ENCODE data around the gene KLHL6.
"Not testable (repeated sequence)": the region's sequence is repeated elsewhere in the genome, so short reads cannot be mapped to it uniquely, and the experiment has no call there.

Gene KLHL6

DNA sequence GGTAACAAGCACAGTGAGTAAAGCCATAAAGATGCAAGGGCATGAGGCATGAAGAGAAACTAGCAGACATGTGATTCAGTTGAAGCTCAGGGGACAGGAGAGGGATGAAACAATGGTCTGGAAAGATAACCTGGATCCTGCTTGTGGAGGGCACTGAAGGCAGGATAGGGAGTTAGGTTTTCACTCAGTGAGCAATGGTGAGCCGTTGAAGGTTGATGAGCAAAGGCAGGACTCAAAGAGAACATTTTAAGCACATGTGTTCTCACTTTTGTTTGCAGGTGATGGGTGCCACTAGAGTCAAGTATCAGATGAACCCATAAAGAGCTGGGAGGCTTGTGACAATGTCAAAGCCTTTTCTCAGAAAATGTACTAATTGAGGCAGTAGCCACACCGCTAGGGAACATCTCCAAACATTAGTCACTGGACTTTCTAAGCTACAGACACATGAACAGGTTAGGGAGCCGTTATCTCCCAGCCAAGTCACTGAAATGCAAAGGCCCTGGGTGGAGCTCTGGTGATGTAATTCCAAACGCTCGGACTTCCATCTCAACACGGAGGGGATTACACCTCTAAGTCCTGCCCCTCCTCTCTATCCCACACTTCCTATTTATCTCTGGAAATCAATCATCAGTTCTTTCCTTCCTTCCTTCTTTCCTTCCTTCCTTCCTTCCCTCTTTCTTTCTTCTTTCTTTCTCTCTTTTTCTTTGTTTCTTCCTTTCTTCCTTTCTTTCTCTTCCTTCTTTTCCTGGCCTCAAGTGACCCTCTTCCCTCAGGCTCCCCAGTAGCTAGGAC is 22.7 kb downstream of the KLHL6 start:
- no peak overlapping the region for H3K4me3 ChIP-seq (ENCODE audit: low read depth, low read length)
- TF ChIP-seq, protein P1, sequence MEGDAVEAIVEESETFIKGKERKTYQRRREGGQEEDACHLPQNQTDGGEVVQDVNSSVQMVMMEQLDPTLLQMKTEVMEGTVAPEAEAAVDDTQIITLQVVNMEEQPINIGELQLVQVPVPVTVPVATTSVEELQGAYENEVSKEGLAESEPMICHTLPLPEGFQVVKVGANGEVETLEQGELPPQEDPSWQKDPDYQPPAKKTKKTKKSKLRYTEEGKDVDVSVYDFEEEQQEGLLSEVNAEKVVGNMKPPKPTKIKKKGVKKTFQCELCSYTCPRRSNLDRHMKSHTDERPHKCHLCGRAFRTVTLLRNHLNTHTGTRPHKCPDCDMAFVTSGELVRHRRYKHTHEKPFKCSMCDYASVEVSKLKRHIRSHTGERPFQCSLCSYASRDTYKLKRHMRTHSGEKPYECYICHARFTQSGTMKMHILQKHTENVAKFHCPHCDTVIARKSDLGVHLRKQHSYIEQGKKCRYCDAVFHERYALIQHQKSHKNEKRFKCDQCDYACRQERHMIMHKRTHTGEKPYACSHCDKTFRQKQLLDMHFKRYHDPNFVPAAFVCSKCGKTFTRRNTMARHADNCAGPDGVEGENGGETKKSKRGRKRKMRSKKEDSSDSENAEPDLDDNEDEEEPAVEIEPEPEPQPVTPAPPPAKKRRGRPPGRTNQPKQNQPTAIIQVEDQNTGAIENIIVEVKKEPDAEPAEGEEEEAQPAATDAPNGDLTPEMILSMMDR (IDR thresholded peaks at IDR 0.05; ENCODE audit: low read depth, low read length) = no peak

DNA sequence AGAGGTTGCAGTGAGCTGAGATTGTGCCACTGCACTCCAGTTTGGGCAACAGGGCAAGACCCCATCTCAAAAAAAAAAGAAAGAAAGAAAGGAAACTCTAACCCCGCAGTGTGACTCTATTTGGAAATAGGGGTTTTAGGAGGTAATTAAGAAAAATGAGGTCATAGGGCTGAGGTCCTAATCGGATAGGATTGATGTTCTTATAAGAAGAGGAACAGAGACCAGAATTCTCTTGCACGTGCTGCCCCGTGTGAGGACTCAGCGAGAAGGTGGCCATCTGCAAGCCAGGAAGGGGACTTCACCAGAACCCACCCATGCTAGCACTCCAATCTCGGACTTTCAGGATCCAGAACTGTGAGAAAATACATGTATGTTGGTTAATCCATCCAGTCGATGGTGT is 25.8 kb downstream of the KLHL6 start:
- TF ChIP-seq, protein P1 (IDR thresholded peaks at IDR 0.05; ENCODE audit: low read depth, low read length) = no peak
- H3K4me3 ChIP-seq (ENCODE audit: low read depth, low read length) = no peak overlapping the region

DNA sequence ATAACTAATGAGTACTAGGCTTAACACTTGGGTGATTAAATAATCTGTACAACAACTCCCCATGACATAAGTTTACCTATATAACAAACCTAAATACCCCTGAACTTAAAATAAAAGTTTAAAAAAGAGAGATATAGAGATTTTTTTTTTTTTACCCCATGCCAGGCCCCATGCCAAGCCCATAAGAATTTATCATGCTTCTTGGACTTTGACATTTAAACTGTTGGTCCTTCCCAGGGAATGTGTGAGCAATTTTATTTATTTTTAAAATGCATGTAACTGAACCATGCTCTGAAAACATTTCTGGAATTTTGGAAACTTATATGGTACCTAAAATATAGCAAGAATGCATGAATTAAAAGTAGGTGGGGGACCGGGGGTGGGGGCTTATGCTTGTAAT is 26.3 kb downstream of the KLHL6 start:
- TF ChIP-seq, protein P1 (IDR thresholded peaks at IDR 0.05; ENCODE audit: low read depth, low read length) = no peak
- no peak overlapping the region for H3K4me3 ChIP-seq (ENCODE audit: low read depth, low read length)

DNA sequence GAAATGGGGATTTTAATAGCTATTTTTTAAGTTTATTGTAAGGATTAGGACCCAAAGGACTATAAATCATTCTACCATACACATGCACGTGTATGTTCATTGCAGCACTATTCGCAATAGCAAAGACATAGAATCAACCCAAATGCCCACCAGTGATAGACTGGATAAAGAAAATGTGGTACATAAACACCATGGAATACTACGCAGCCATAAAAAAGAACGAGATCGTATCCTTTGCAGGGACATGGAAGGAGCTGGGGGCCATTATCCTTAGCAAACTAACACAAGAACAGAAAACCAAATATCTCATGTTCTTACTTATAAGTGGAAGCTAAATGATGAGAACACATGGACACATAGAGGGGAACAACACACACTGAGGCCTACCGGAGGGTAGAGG is 26.7 kb downstream of the KLHL6 start:
- not testable (repeated sequence) for H3K4me3 ChIP-seq (ENCODE audit: low read depth, low read length)

DNA sequence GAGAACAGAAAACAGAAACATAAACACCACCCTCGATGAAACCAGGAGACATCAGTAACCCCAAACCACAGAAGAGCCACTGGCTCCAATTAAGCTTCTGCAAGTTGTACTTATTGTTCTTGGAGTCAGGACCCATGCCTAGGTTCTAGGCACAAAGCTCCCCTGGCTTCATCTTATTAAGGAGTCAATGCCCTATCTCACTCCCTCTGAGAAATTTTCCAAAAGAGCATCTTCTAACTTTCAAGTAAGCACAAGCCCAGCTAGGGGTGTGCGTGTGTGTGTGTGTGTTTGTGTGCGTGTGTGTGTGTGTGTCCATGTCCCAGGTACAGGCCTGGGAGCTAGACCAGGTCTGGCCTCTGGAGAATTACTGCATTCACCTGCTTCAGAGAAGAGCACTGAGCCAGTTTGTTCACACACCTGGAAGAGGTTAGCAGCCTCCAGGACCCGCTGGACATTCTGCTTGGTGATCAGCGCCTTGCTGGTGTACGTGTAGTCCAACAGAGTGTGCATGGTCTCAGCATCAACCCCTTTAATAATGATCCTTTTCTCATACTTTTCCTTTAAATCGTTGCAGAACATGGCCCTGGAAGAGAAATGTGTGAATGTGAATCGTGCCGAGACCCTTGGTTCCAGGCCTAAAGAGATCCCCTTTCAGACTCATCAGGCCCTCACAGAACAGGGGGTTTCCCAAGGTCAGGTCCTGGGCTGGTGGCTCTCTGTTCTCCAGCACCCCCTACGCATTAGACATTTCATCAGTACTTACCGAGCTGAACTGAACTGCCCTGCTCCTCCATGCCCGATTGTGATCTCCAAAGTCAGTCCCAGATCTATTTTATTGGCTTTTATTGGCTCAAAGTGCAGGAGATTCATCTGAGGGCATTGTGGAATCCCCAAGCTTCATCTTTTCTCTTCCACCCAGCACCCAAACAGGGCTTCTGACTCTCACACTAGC is 27.8 kb downstream of the KLHL6 start:
- H3K4me3 ChIP-seq (ENCODE audit: low read depth, low read length) = no peak overlapping the region
- TF ChIP-seq, protein P1 (IDR thresholded peaks at IDR 0.05; ENCODE audit: low read depth, low read length) = no peak

DNA sequence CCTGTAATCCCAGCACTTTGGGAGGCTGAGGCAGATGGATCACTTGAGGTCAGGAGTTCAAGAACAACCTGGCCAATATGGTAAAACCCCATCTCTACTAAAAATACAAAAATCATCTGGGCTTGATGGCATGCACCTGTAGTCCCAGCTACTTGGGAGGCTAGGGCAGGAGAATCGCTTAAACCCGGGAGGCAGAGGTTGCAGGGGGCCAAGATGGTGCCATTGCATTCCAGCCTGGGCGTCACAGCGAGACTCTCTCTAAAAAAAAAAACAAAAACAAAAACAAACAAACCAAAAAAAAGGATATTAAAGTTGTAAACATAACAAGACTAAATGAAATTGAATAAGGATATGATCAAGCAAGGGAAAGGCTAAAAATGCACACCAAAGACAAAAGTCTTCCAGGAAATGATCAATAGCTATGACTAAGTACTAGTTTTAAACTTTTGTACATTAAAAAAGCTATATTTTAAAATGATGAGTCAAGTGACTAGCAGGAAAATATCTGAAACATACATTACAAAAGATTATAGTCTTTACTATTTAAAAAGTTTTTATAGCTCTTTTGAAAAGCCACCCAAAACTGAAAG is 28.6 kb downstream of the KLHL6 start:
- H3K4me3 ChIP-seq (ENCODE audit: low read depth, low read length) = no peak overlapping the region
- TF ChIP-seq, protein P1 (IDR thresholded peaks at IDR 0.05; ENCODE audit: low read depth, low read length) = no peak

DNA sequence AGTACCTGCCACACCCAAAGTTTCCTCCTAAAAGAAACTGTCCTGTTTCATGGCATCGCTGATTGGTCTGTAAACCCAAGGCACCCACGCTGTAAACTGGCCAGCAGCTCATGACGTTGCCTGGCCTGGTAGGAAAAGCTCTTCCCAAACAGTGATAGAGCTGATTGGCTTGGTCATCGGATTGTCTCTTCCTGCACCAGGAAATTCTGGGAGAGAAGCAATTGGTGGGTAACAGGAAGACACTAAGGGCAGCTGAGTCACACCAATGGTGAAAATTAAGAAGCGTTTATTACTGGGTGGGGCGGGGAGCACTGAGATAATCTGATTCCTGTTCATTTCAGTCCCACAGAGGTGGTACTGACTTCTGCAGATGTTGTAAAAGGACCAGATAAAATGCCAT is 31.0 kb downstream of the KLHL6 start:
- TF ChIP-seq, protein P1 (IDR thresholded peaks at IDR 0.05; ENCODE audit: low read depth, low read length) = no peak
- no peak overlapping the region for H3K4me3 ChIP-seq (ENCODE audit: low read depth, low read length)

DNA sequence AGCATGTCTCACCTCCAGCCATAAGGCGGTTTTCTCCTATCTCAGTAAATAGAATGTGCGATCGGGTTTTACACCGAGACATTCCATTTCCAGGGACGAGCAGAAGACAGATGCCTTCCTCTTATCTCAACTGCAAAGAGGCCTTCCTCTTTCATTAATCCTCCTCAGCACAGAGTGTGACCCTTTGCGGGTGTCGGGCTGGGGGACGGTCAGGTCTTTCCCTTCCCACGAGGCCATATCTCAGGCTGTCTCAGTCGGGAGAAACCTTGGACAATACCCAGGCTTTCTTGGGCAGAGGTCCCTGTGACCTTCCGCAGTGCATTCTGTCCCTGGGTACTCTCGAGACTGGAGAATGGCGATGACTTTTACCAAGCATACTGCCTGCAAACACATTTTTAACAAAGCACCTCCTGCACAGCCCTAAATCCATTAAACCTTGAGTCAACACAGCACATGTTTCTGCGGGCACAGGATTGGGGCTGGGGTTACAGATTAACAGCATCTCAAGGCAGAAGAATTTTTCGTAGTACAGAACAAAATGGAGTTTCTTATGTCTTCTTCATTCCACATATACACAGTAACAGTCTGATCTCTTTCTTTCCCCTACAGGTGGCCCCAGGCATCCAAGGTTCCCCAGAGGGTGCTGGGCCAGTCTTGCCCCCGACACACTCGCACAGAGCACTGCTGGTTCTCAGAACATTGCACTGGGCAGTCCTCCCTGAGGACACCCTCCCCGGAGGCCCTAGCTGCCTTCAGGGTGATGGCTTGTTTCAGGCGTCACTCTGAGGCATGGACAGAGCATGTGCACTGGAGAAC is 34.6 kb downstream of the KLHL6 start:
- H3K4me3 ChIP-seq (ENCODE audit: low read depth, low read length) = not testable (repeated sequence)

DNA sequence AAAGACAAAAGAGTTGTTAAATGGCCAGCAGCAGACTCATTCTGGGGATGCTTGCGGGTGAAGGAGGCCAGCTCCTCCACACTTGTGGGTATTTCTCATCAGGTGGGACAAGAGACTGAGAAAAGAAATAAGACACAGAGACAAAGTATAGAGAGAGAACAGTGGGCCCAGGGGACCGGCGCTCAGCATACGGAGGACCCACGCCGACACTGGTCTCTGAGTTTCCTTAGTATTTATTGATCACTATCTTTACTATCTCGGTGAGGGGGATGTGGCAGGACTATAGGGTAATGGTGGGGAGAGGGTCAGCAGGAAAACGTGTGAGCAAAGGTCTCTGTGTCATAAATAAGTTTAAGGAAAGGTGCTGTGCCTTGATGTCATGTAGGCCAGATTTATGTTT is 35.2 kb downstream of the KLHL6 start:
- not testable (repeated sequence) for H3K4me3 ChIP-seq (ENCODE audit: low read depth, low read length)

All from WI38 (cell line).